Small intestine (tissue), 7 donors: Measurements from ENCODE around the gene LACTBL1. TPM values are rescaled to one million over a fixed set of nuclear protein-coding genes. Genes with fewer than 3 reads are reported as not detected.
A peak's percentile ranks its signal among the peaks of the same experiment; 100 is the strongest.
"Not testable (repeated sequence)": the region's sequence is repeated elsewhere in the genome, so short reads cannot be mapped to it uniquely, and the experiment has no call there.

Experiments
- DNase-seq, 2 donors: peaks; one replicate each; pipeline versions ENCODE4 v3.0.0 to v3.0.0-alpha.2; 2013
- FAIRE-seq: peaks from 2 replicates; lab custom pipeline; 2012; peaks lifted over from hg19 to GRCh38; lab: Jason Lieb, UNC
- H3K27ac ChIP-seq, 3 donors: one replicate each; pipeline ENCODE4 v1.5.1; 2013; ENCODE audit warnings: low read length in 2 of 3, mild to moderate bottlenecking in 2 of 3, control low read depth in 1 of 3, inconsistent platforms in 1 of 3, low read depth in 1 of 3, moderate library complexity in 1 of 3
- H3K27me3 ChIP-seq, 3 donors: one replicate each; pipeline ENCODE4 v1.6.1; 2013; ENCODE audit warnings: low read length in 3 of 3, inconsistent platforms in 1 of 3; ENCODE audit not compliant: control insufficient read depth in 3 of 3, insufficient read depth in 3 of 3
- H3K36me3 ChIP-seq, 3 donors: one replicate each; pipeline ENCODE4 v1.6.1; 2013; ENCODE audit warnings: low read length in 3 of 3, inconsistent platforms in 1 of 3, low read depth in 1 of 3, mild to moderate bottlenecking in 1 of 3, moderate library complexity in 1 of 3; ENCODE audit not compliant: control insufficient read depth in 3 of 3, insufficient read depth in 2 of 3
- H3K4me1 ChIP-seq, 3 donors: one replicate each; pipeline ENCODE4 v1.6.1; 2013; ENCODE audit warnings: low read length in 2 of 3, inconsistent platforms in 1 of 3, low read depth in 1 of 3, mild to moderate bottlenecking in 1 of 3, moderate library complexity in 1 of 3; ENCODE audit not compliant: control insufficient read depth in 3 of 3, insufficient read depth in 2 of 3
- H3K4me3 ChIP-seq, 3 donors: one replicate each; pipeline ENCODE4 v1.5.1; 2013; ENCODE audit warnings: low read length in 3 of 3, control low read depth in 1 of 3, inconsistent platforms in 1 of 3, low read depth in 1 of 3, mild to moderate bottlenecking in 1 of 3, moderate library complexity in 1 of 3
- H3K9me3 ChIP-seq, 2 donors: one replicate each; pipeline ENCODE4 v1.6.1; 2013; ENCODE audit warnings: low read depth in 1 of 2, low read length in 1 of 2; ENCODE audit not compliant: control insufficient read depth in 2 of 2, insufficient read depth in 1 of 2
- WGBS, 3 donors: extraction: QIAGEN DNeasy Blood & Tissue Kit; methylation state at CpG; one replicate each; pipeline ENCODE4 v1.1.7; 2013; 5-methylcytosine and 5-hydroxymethylcytosine counted together
- polyA plus RNA-seq, 4 donors: library from polyadenylated mRNA; stranded (reverse) in 3 of 4; unstranded in 1 of 4; fragments of 200-250 nt in 3 of 4; fragments of 120-200 nt in 1 of 4; gene quantifications; one replicate each; pipeline versions ENCODE4 v1.2.1 to v1.2.3, GENCODE V29; 2013
- donor health status: healthy with polysubstance abuse.
- donor health status: control.
- donor health status: control.
- donor health status: Bipolar disorder and iron deficiency.
- donor health status: healthy.

The LACTBL1 gene
- polyA plus RNA-seq, 4 donors: not detected

GRCh38 chr1:22949822-22950331 lies 22.8 kb downstream of the LACTBL1 start:
- Histone ChIP-seq H3K9me3 (no peaks in the 10 kb centered on the region), H3K27ac (no peak overlapping the region), H3K4me1 (no peaks in the 10 kb centered on the region), H3K27me3 (peaks cover 6 to 27% (median 14%) of the 10 kb centered on the region in 3 donors), H3K4me3 (no peak overlapping the region), H3K36me3 (no peaks in the 10 kb centered on the region)
- DNase-seq (no peak), FAIRE-seq (no peak)
- WGBS, 3 donors: 57 to 60% (median 57%) methylated on average over 5 of the region's 5 CpGs

DNA sequence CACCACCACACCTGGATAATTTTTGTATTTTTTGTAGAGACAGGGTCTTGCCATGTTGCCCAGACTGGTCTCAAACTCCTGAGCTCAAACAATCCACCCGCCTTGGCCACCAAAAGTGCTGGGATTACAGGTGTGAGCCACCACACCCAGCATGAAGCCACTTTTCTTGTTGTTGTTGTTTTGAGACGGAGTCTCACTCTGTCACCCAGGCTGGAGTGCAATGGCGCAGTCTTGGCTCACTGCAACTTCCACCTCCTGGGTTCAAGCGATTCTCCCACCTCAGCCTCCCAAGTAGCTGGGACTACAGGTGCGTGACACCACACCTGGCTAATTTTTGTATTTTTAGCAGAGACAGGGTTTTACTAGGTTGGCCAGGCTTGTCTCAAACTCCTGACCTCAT lies 27.5 kb downstream of the LACTBL1 start:
- not testable (repeated sequence) for DNase-seq, H3K4me3 ChIP-seq, H3K36me3 ChIP-seq, H3K9me3 ChIP-seq, H3K27ac ChIP-seq, H3K27me3 ChIP-seq, FAIRE-seq, H3K4me1 ChIP-seq
- 78 to 94% (median 85%) methylated on average over 5 of the region's 5 CpGs for WGBS, 3 donors

DNA sequence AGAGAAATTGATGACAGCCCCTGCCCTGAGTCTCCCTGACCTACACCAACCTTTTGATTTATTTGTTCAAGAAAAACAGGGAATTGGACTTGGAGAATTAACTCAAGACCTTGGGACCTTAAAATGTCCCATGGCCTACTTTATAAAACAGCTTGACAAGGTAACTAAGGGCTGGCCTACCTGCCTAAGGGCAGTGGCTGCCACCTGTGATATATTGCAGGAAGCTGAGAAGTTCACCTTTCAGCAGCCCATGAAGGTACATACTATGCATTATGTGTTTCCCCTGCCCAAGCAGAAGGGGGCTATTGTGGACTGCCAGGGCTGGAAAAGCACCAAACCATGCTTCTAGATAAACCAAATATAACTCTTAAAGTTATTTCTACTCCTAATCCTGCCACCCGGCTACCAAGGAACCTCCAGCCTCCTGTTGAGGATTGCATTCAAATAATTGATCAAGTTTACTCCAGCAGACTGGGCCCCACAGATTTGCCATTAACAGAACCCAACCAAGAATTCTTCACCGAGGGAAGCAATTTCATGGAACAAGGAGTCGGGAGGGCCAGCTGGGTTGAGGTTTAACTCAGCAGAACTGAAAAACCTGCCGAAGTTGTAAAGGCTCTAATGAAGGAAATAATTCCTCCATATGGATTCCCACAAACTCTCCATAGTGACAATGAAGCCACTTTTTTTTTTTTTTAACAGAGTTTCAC lies 28.2 kb downstream of the LACTBL1 start:
- H3K4me3 ChIP-seq: no peak overlapping the region
- DNase-seq (no peak), FAIRE-seq (no peak)
- WGBS, 3 donors: 84 to 87% (median 87%) methylated on average over 4 of the region's 4 CpGs
- H3K27ac ChIP-seq: no peak overlapping the region
- peaks cover 0 to 6% (median 6%) of the 10 kb centered on the region in 3 donors for H3K27me3 ChIP-seq
- no peaks in the 10 kb centered on the region for H3K36me3 ChIP-seq
- H3K9me3 ChIP-seq: peaks cover 0 to 6% of the 10 kb centered on the region in 2 donors
- no peaks in the 10 kb centered on the region for H3K4me1 ChIP-seq

DNA sequence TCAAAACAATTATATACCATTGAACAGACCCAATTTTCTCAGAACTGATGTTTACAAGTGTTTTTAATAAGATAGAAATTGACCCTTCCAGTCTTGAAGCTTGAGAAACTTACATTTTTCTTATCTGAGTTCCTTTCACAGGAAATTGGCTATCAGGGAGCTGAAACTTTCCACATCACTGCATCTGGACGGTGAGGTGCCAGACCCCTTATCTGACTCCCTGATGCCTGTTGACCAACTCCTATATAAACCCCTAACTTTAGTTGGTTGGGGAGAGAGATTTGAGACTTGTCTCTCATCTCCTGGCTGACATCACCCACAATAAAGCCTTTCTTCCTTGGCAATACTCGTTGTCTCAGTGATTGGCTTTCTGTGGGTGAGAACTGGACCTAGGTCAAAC lies 31.4 kb downstream of the LACTBL1 start:
- FAIRE-seq (no peak), DNase-seq (no peak)
- Histone ChIP-seq H3K27me3 (peaks cover 0 to 8% (median 6%) of the 10 kb centered on the region in 3 donors), H3K36me3 (no peaks in the 10 kb centered on the region), H3K4me1 (no peaks in the 10 kb centered on the region), H3K4me3 (no peak overlapping the region), H3K9me3 (peaks cover 0 to 6% of the 10 kb centered on the region in 2 donors), H3K27ac (no peak overlapping the region)
- 62 to 73% (median 63%) methylated on average over 2 of the region's 2 CpGs for WGBS, 3 donors

GRCh38 chr1:22936681-22937080 lies 36.0 kb downstream of the LACTBL1 start:
- no peaks in the 10 kb centered on the region for H3K36me3 ChIP-seq
- WGBS, 3 donors: 22 to 77% (median 28%) methylated on average over 2 of the region's 2 CpGs
- no peak for DNase-seq
- H3K4me3 ChIP-seq: no peak overlapping the region
- peaks cover 0 to 4% (median 2%) of the 10 kb centered on the region in 3 donors for H3K27me3 ChIP-seq
- H3K4me1 ChIP-seq: no peaks in the 10 kb centered on the region
- no peak for FAIRE-seq
- H3K9me3 ChIP-seq: peaks cover 0 to 21% of the 10 kb centered on the region in 2 donors
- H3K27ac ChIP-seq: no peak overlapping the region

GRCh38 chr1:22935433-22935832 lies 37.2 kb downstream of the LACTBL1 start:
- FAIRE-seq: no peak
- Histone ChIP-seq H3K4me3 (no peak overlapping the region), H3K27ac (no peak overlapping the region), H3K4me1 (no peaks in the 10 kb centered on the region), H3K36me3 (no peaks in the 10 kb centered on the region), H3K27me3 (peaks cover 0 to 2% (median 0%) of the 10 kb centered on the region in 3 donors), H3K9me3 (peaks cover 0 to 16% of the 10 kb centered on the region in 2 donors)
- no peak for DNase-seq
- WGBS, 3 donors: 94 to 95% (median 95%) methylated on average over 3 of the region's 3 CpGs

- 44 to 68% (median 50%) methylated on average over 4 of the region's 4 CpGs for WGBS, 3 donors
- no peaks in the 10 kb centered on the region for H3K36me3 ChIP-seq
- peaks cover 0 to 16% of the 10 kb centered on the region in 2 donors for H3K9me3 ChIP-seq
- DNase-seq: no peak
- H3K27me3 ChIP-seq: peaks cover 0 to 3% (median 2%) of the 10 kb centered on the region in 3 donors
- no peaks in the 10 kb centered on the region for H3K4me1 ChIP-seq
- H3K4me3 ChIP-seq: no peak overlapping the region
- H3K27ac ChIP-seq: no peak overlapping the region
- no peak for FAIRE-seq
Measured at GRCh38 chr1:22932803-22933470, 39.7 kb downstream of the LACTBL1 start.

- no peaks in the 10 kb centered on the region for H3K36me3 ChIP-seq
- no peak for FAIRE-seq
- 29 to 37% (median 29%) methylated on average over 11 of the region's 11 CpGs for WGBS, 3 donors
- H3K27me3 ChIP-seq: peaks cover 0 to 10% (median 0%) of the 10 kb centered on the region in 3 donors
- H3K9me3 ChIP-seq: peaks cover 0 to 9% of the 10 kb centered on the region in 2 donors
- no peaks in the 10 kb centered on the region for H3K4me1 ChIP-seq
- DNase-seq: peak; percentile 42 to 55
- H3K4me3 ChIP-seq: no peak overlapping the region
- H3K27ac ChIP-seq: no peak overlapping the region
Measured at GRCh38 chr1:22930240-22930912, 42.3 kb downstream of the LACTBL1 start.
